Tibial nerve (tissue), 4 donors: ENCODE results near the gene ISYNA1.

Experiments used
- EP300 ChIP-seq, 2 donors: sonication (generic); formaldehyde crosslinking; IDR thresholded peaks; one replicate each; pipeline ENCODE4 v1.6.1; 2017; ENCODE audit warnings: antibody characterized with exemption in 2 of 2, mild to moderate bottlenecking in 1 of 2
- POLR2A ChIP-seq, 2 donors: fragments of 450-650 bp; IDR thresholded peaks; one replicate each; pipeline ENCODE4 v1.6.1; 2017; ENCODE audit warnings: antibody characterized with exemption in 2 of 2, mild to moderate bottlenecking in 2 of 2, moderate library complexity in 2 of 2
- TF ChIP-seq, protein P1 (sequence below), 5 experiments: fragments of 200-600 bp in 3 of 5; fragments of 450-650 bp in 2 of 5; sonication (generic) in 3 of 5; IDR thresholded peaks; one replicate each; pipeline ENCODE4 v1.5.1; 2016 to 2019; ENCODE audit warnings: antibody characterized with exemption in 5 of 5, mild to moderate bottlenecking in 3 of 5, moderate library complexity in 2 of 5

- TF ChIP-seq, protein P1, sequence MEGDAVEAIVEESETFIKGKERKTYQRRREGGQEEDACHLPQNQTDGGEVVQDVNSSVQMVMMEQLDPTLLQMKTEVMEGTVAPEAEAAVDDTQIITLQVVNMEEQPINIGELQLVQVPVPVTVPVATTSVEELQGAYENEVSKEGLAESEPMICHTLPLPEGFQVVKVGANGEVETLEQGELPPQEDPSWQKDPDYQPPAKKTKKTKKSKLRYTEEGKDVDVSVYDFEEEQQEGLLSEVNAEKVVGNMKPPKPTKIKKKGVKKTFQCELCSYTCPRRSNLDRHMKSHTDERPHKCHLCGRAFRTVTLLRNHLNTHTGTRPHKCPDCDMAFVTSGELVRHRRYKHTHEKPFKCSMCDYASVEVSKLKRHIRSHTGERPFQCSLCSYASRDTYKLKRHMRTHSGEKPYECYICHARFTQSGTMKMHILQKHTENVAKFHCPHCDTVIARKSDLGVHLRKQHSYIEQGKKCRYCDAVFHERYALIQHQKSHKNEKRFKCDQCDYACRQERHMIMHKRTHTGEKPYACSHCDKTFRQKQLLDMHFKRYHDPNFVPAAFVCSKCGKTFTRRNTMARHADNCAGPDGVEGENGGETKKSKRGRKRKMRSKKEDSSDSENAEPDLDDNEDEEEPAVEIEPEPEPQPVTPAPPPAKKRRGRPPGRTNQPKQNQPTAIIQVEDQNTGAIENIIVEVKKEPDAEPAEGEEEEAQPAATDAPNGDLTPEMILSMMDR (IDR thresholded peaks at IDR 0.05): peak in 4 of 5 experiments; percentile 10 to 44 (median 19)
- peak in 1 of 2 donors; percentile 31 for TF ChIP-seq EP300 (IDR thresholded peaks at IDR 0.05)
- no peak for TF ChIP-seq POLR2A (IDR thresholded peaks at IDR 0.05)
Observed at GRCh38 chr19:18401580-18402112, 36.3 kb downstream of the ISYNA1 start.
